Urinary bladder (tissue), 4 donors: ENCODE measurements around the gene FIBIN. TPM values are rescaled to one million over a fixed set of nuclear protein-coding genes. Genes with fewer than 3 reads are reported as not detected.

Experiments used
- DNase-seq: peaks from one replicate; pipeline ENCODE4 v3.0.0-alpha.2; 2015; ENCODE audit errors: extremely low spot score
- H3K27ac ChIP-seq: one replicate; pipeline ENCODE4 v1.5.1; 2013; ENCODE audit warnings: low read depth, mild to moderate bottlenecking, moderate library complexity
- H3K36me3 ChIP-seq: one replicate; pipeline ENCODE4 v1.6.1; 2013; ENCODE audit warnings: mild to moderate bottlenecking, moderate library complexity; ENCODE audit not compliant: insufficient read depth
- H3K4me1 ChIP-seq: one replicate; pipeline ENCODE4 v1.6.1; 2013; ENCODE audit warnings: mild to moderate bottlenecking, moderate library complexity; ENCODE audit not compliant: insufficient read depth
- H3K4me3 ChIP-seq: one replicate; pipeline ENCODE4 v1.5.1; 2013; ENCODE audit warnings: low read depth, low read length
- WGBS: extraction: QIAGEN DNeasy Blood & Tissue Kit; methylation state at CpG from one replicate; pipeline ENCODE4 v1.1.7; 2013; 5-methylcytosine and 5-hydroxymethylcytosine counted together
- polyA plus RNA-seq: library from polyadenylated mRNA; stranded (reverse); fragments of 200-250 nt; gene quantifications from one replicate; pipeline ENCODE4 v1.2.3, GENCODE V29; 2013
- total RNA-seq: library from RNA; depleted of rRNA; stranded (reverse); fragments of >200 nt; gene quantifications from one replicate; pipeline ENCODE4 v1.2.3, GENCODE V29; 2014
- donor health status: healthy with polysubstance abuse.
- donor health status: healthy.

The FIBIN gene
- 46.9 TPM for total RNA-seq
- 20.0 TPM for polyA plus RNA-seq

- Histone ChIP-seq H3K27ac (no peak within 1 kb of the TSS), H3K4me3 (peak within 1 kb of the TSS; percentile 32), H3K36me3 (no peaks in the 10 kb centered on the region), H3K4me1 (no peaks in the 10 kb centered on the region)
- DNase-seq, result peak; percentile 66
- 7% methylated on average over 22 of the region's 22 CpGs for WGBS
Observed at GRCh38 chr11:26993965-26994457, at the start of gene FIBIN. Gene FIBIN, plus strand, starts transcription at chr11:26994112. Its CDS starts 415 bp downstream, at chr11:26994527.

DNA sequence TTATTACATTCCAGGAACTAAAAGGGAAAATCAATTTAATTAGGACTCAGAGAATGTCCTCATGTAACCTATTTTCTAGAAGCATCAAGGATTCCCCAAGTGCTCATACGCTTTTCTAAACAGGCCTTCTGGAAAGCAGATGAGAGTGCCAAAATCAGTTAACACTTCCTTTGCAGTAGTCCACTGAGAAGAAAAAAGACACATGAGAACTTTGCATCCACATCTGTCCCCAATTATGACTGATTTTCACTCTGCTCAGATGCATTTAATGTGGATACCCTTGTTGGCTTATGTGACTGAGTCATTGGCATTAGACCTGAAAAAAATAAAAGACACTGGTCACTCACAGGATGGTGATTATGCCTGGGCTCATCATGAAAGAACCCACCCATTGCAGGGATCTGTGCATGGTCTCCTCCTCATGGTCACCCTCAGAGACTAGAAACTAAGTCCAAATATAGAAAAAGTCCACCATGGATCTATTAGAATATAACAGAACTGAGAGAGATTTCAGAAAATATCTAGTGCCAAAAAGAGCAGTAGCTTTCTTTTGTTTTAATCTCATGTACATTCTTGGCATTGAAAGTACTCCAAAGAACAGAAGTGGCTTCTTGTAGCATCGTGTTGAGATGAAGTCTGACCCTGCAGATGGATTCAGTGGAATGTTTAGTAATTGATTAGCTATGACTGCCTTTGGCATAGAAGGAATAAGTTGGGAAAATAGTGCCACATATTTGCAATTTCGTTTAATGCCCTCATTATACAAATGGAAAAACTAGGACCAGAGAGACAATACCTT, 48.8 kb upstream of the FIBIN start:
- Histone ChIP-seq H3K27ac (no peak overlapping the region), H3K4me1 (no peaks in the 10 kb centered on the region), H3K4me3 (no peak overlapping the region), H3K36me3 (no peaks in the 10 kb centered on the region)
- no peak for DNase-seq
- WGBS, result 58% methylated on average over 3 of the region's 3 CpGs

- H3K36me3 ChIP-seq, result no peaks in the 10 kb centered on the region
- H3K27ac ChIP-seq, result no peak overlapping the region
- no peak overlapping the region for H3K4me3 ChIP-seq
- H3K4me1 ChIP-seq, result no peaks in the 10 kb centered on the region
- WGBS, result 78% methylated on average over 2 of the region's 2 CpGs
- DNase-seq, result no peak
Observed at GRCh38 chr11:26946257-26946716, 47.6 kb upstream of the FIBIN start.

DNA sequence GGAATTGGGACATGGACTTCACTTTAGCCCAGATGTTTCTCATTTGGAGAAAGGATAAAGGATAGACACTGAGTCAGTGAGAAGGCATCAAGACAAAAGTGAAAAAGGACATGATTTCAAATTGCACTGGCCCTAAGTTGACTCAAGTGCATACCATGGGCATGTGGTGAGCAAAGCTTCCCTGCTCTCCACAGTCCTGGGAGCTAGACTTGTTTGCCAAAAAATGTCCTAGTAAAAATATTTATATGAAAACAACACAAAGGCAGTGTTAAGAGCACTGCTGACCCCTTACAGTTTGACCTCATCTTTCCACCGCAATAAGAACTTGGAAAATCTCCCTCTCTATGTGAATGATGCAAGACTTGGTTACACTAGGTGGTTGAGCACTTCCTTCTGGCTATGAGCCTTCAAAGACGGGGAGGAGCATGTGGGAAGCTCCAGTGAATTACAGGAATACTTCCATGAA, 46.5 kb upstream of the FIBIN start:
- Histone ChIP-seq H3K36me3 (no peaks in the 10 kb centered on the region), H3K4me3 (no peak overlapping the region), H3K27ac (no peak overlapping the region), H3K4me1 (no peaks in the 10 kb centered on the region)
- DNase-seq, result peak; percentile 29
- WGBS, result 28% methylated on average over 2 of the region's 2 CpGs

- Histone ChIP-seq H3K4me1 (no peaks in the 10 kb centered on the region), H3K4me3 (no peak overlapping the region), H3K36me3 (no peaks in the 10 kb centered on the region), H3K27ac (no peak overlapping the region)
- DNase-seq, result no peak
- WGBS, result 72% methylated on average over 3 of the region's 3 CpGs
Observed at GRCh38 chr11:26947904-26948639, 45.8 kb upstream of the FIBIN start.

GRCh38 chr11:26948881-26949280, 45.0 kb upstream of the FIBIN start:
- no peaks in the 10 kb centered on the region for H3K36me3 ChIP-seq
- no peak overlapping the region for H3K4me3 ChIP-seq
- no peak overlapping the region for H3K27ac ChIP-seq
- WGBS, result 95% methylated on average over 1 of the region's 1 CpG
- DNase-seq, result no peak
- no peaks in the 10 kb centered on the region for H3K4me1 ChIP-seq

GRCh38 chr11:26949846-26950245, 44.1 kb upstream of the FIBIN start:
- Histone ChIP-seq H3K27ac (no peak overlapping the region), H3K4me3 (no peak overlapping the region), H3K4me1 (no peaks in the 10 kb centered on the region), H3K36me3 (no peaks in the 10 kb centered on the region)
- WGBS, result 97% methylated on average over 2 of the region's 2 CpGs
- DNase-seq, result no peak

GRCh38 chr11:26950260-26950719, 43.6 kb upstream of the FIBIN start:
- no peak overlapping the region for H3K4me3 ChIP-seq
- no peaks in the 10 kb centered on the region for H3K4me1 ChIP-seq
- DNase-seq, result no peak
- H3K36me3 ChIP-seq, result no peaks in the 10 kb centered on the region
- 82% methylated on average over 5 of the region's 5 CpGs for WGBS
- no peak overlapping the region for H3K27ac ChIP-seq

GRCh38 chr11:26951809-26952515, 42.0 kb upstream of the FIBIN start:
- Histone ChIP-seq H3K4me1 (no peaks in the 10 kb centered on the region), H3K4me3 (no peak overlapping the region), H3K36me3 (no peaks in the 10 kb centered on the region), H3K27ac (no peak overlapping the region)
- no peak for DNase-seq
- 66% methylated on average over 6 of the region's 6 CpGs for WGBS

DNA sequence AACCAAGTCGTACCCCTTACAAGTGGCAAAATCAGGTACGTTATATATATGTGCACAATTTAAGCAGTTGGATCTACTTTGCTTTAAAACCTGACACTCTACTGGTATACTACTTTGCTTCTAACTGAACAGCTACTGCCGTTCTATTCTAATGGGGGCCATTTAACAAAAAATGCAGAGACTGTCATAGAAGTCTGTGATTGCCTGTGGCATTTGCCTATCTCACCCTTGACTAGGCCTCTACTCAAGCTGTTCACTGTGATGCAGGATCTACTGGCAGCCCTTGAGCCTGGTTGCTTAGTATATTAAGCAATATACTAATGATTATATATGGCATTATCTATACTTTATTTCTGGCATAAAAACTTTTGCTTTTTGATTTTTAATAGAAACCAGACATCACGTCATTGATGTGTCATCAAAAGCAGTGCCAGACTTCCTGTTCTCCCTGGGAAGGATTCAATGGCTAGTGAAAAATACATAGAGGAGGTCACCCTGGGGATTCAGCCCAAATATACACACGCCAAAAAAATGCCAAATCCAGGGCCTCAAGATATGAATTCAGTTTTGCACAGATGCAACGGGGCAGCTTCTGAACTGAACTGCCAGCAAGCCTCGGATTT, 40.0 kb upstream of the FIBIN start:
- H3K27ac ChIP-seq, result no peak overlapping the region
- WGBS, result 74% methylated on average over 7 of the region's 7 CpGs
- H3K4me1 ChIP-seq, result no peaks in the 10 kb centered on the region
- H3K36me3 ChIP-seq, result no peaks in the 10 kb centered on the region
- DNase-seq, result no peak
- no peak overlapping the region for H3K4me3 ChIP-seq

GRCh38 chr11:26958005-26958701, 35.8 kb upstream of the FIBIN start:
- Histone ChIP-seq H3K27ac (no peak overlapping the region), H3K4me1 (no peaks in the 10 kb centered on the region), H3K36me3 (no peaks in the 10 kb centered on the region), H3K4me3 (no peak overlapping the region)
- DNase-seq, result no peak
- WGBS, result 80% methylated on average over 2 of the region's 2 CpGs

DNA sequence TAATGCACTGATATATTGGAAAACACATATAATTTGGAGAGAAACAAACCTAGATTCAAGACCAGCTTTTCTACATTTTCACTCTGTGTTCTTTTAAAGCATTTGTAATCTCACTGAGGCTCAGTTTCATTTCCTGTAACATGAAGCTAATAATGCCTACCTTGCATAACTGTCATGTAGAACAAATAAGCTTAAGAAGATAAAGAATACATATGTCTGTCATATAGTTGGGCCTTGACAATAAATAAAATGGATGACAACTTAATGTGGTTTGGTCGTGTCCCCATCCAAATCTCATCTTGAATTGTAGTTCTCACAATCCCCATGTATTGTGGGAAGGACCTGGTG, 35.2 kb upstream of the FIBIN start:
- WGBS, result 39% methylated on average over 1 of the region's 1 CpG
- H3K36me3 ChIP-seq, result no peaks in the 10 kb centered on the region

GRCh38 chr11:26960281-26960680, 33.6 kb upstream of the FIBIN start:
- Histone ChIP-seq H3K27ac (no peak overlapping the region), H3K36me3 (no peaks in the 10 kb centered on the region), H3K4me3 (no peak overlapping the region), H3K4me1 (no peaks in the 10 kb centered on the region)
- WGBS, result 82% methylated on average over 2 of the region's 2 CpGs
- DNase-seq, result no peak

More for the DNA sequence above, 35.2 kb upstream of the FIBIN start:
- H3K4me1 ChIP-seq, result no peaks in the 10 kb centered on the region
- no peak overlapping the region for H3K27ac ChIP-seq
- no peak overlapping the region for H3K4me3 ChIP-seq
- no peak for DNase-seq
